Measurements from ENCODE around the gene ANXA1.

DNA sequence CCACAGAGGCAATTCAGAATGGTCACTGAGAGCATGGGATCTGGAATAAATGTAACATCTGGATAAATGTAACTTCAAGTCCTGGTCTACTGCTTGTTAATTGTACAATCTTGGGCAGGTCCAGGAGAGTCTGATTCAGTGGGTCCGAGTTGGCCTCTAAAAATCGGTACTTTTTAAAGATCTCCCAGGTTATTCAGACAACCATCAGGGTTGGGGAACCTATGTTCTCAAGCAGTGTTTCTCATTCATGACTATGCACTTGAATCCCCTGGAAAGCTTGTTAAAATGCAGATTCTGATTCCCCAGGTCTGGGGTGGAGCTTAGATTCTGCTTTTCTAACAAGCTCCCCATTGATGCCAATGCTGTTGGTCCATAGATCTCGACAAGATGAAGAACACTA is 14.8 kb downstream of the ANXA1 start:
- TF ChIP-seq EZH2 (IDR thresholded peaks at IDR 0.05; ENCODE audit: borderline replicate concordance, low read depth, low read length, severe bottlenecking) (no peak), POLR2AphosphoS5 (IDR thresholded peaks at IDR 0.05; ENCODE audit: insufficient read depth, low read depth, low read length) (no peak)
